Measurements from ENCODE around the gene BARHL1. TPM values are rescaled to one million over a fixed set of nuclear protein-coding genes. Genes with fewer than 3 reads are reported as not detected.

Gene BARHL1
- total RNA-seq, 1 donor from 2014 or later = not detected

- DNase-seq (ENCODE audit: low spot score) (no peak), ATAC-seq (no peak)
- intact Hi-C loops (cut with DNase I) = no loop called here
These were observed 18.0 kb downstream of the BARHL1 start for GRCh38 chr9:132600326-132600984.

GRCh38 chr9:132602207-132602606 lies 19.8 kb downstream of the BARHL1 start:
- DNase-seq (ENCODE audit: low spot score) (no peak), ATAC-seq (no peak)
- intact Hi-C loops (cut with DNase I) = no loop called here

GRCh38 chr9:132605387-132605786 lies 23.0 kb downstream of the BARHL1 start:
- no peak for ATAC-seq
- intact Hi-C loops (cut with DNase I) = no loop called here
- DNase-seq (ENCODE audit: low spot score) = no peak

- no peak for ATAC-seq
- intact Hi-C loops (cut with DNase I) = no loop called here
These were observed 23.7 kb downstream of the BARHL1 start for GRCh38 chr9:132606066-132606465.

GRCh38 chr9:132609184-132609583 lies 26.8 kb downstream of the BARHL1 start:
- no peak for DNase-seq (ENCODE audit: low spot score)
- ATAC-seq = no peak
- intact Hi-C loops (cut with DNase I) = no loop called here

More at GRCh38 chr9:132606066-132606465, 23.7 kb downstream of the BARHL1 start:
- DNase-seq (ENCODE audit: low spot score) = no peak

GRCh38 chr9:132609829-132610228 lies 27.4 kb downstream of the BARHL1 start:
- no peak for ATAC-seq
- intact Hi-C loops (cut with DNase I) = no loop called here
- no peak for DNase-seq (ENCODE audit: low spot score)

- ATAC-seq = no peak
- intact Hi-C loops (cut with DNase I) = no loop called here
- no peak for DNase-seq (ENCODE audit: low spot score)
These were observed 28.3 kb downstream of the BARHL1 start for GRCh38 chr9:132610661-132611060.

- DNase-seq (ENCODE audit: low spot score) = no peak
- no peak for ATAC-seq
- intact Hi-C loops (cut with DNase I) = no loop called here
These were observed 31.9 kb downstream of the BARHL1 start for GRCh38 chr9:132614324-132614723.

GRCh38 chr9:132615774-132616173 lies 33.4 kb downstream of the BARHL1 start:
- ATAC-seq = no peak
- no peak for DNase-seq (ENCODE audit: low spot score)
- intact Hi-C loops (cut with DNase I) = no loop called here

GRCh38 chr9:132616725-132617124 lies 34.3 kb downstream of the BARHL1 start:
- ATAC-seq (no peak), DNase-seq (ENCODE audit: low spot score) (no peak)
- intact Hi-C loops (cut with DNase I) = no loop called here

GRCh38 chr9:132622159-132622558 lies 39.8 kb downstream of the BARHL1 start:
- no peak for DNase-seq (ENCODE audit: low spot score)
- intact Hi-C loops (cut with DNase I) = no loop called here
- ATAC-seq = no peak

- intact Hi-C loops (cut with DNase I) = no loop called here
- ATAC-seq = no peak
- DNase-seq (ENCODE audit: low spot score) = no peak
These were observed 43.9 kb downstream of the BARHL1 start for GRCh38 chr9:132626285-132626684.

GRCh38 chr9:132627106-132627505 lies 44.7 kb downstream of the BARHL1 start:
- intact Hi-C loops (cut with DNase I) = no loop called here
- ATAC-seq (no peak), DNase-seq (ENCODE audit: low spot score) (no peak)

- no peak for DNase-seq (ENCODE audit: low spot score)
- no peak for ATAC-seq
- intact Hi-C loops (cut with DNase I) = no loop called here
These were observed 45.2 kb downstream of the BARHL1 start for GRCh38 chr9:132627594-132627993.

GRCh38 chr9:132628746-132629145 lies 46.3 kb downstream of the BARHL1 start:
- DNase-seq (ENCODE audit: low spot score) = no peak
- intact Hi-C loops (cut with DNase I) = no loop called here
- no peak for ATAC-seq

- intact Hi-C loops (cut with DNase I) = no loop called here
These were observed 47.7 kb downstream of the BARHL1 start for GRCh38 chr9:132630116-132630515.

GRCh38 chr9:132630811-132631210 lies 48.4 kb downstream of the BARHL1 start:
- ATAC-seq (no peak), DNase-seq (ENCODE audit: low spot score) (no peak)
- intact Hi-C loops (cut with DNase I) = no loop called here

More at GRCh38 chr9:132630116-132630515, 47.7 kb downstream of the BARHL1 start:
- DNase-seq (ENCODE audit: low spot score) (no peak), ATAC-seq (no peak)

- intact Hi-C loops (cut with DNase I) = no loop called here
- no peak for DNase-seq (ENCODE audit: low spot score)
- no peak for ATAC-seq
These were observed 48.9 kb downstream of the BARHL1 start for GRCh38 chr9:132631280-132631679.

- DNase-seq (ENCODE audit: low spot score) (no peak), ATAC-seq (no peak)
- intact Hi-C loops (cut with DNase I) = no loop called here
These were observed 49.3 kb downstream of the BARHL1 start for GRCh38 chr9:132631685-132632084.

- intact Hi-C loops (cut with DNase I) = no loop called here
- no peak for ATAC-seq
- no peak for DNase-seq (ENCODE audit: low spot score)
These were observed 50.2 kb downstream of the BARHL1 start for GRCh38 chr9:132632413-132633129.

- no peak for ATAC-seq
- DNase-seq (ENCODE audit: low spot score) = no peak
- intact Hi-C loops (cut with DNase I) = no loop called here
These were observed 51.9 kb downstream of the BARHL1 start for GRCh38 chr9:132634327-132634726.
